ENCODE measurements around the gene ADGRE1.

- TF ChIP-seq, protein P1, sequence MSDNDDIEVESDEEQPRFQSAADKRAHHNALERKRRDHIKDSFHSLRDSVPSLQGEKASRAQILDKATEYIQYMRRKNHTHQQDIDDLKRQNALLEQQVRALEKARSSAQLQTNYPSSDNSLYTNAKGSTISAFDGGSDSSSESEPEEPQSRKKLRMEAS (IDR thresholded peaks at IDR 0.05) = no peak
- no peak for TF ChIP-seq EZH2 (conservative IDR thresholded peaks at IDR 0.05; ENCODE audit: low read depth, low read length)
- TF ChIP-seq FOXP1 (IDR thresholded peaks at IDR 0.05) = no peak
- no peak for TF ChIP-seq FOXP1 (CRISPR knock-in tag; IDR thresholded peaks at IDR 0.05)
- no peak for TF ChIP-seq POLR2A (IDR thresholded peaks at IDR 0.05; ENCODE audit: insufficient read depth in 1 of 2, low read depth in 2 of 2, low read length in 2 of 2)
- no peak for TF ChIP-seq NR2F2 (IDR thresholded peaks at IDR 0.05; ENCODE audit: borderline replicate concordance, low read depth)
- no peak for TF ChIP-seq AFF4 (CRISPR knock-in tag; IDR thresholded peaks at IDR 0.05)
- no peak for TF ChIP-seq SMC3 (IDR thresholded peaks at IDR 0.05; ENCODE audit: low read length)
- no peak for TF ChIP-seq AGO2 (optimal IDR thresholded peaks at IDR 0.05; ENCODE audit: low read depth, low read length)
- TF ChIP-seq CTCF (CRISPR knock-in tag; IDR thresholded peaks at IDR 0.05) = no peak
- TF ChIP-seq BRCA1 (CRISPR knock-in tag; IDR thresholded peaks at IDR 0.05) = no peak
- no peak for TF ChIP-seq NFIB (CRISPR knock-in tag; IDR thresholded peaks at IDR 0.05; ENCODE audit: borderline replicate concordance)
- no peak for TF ChIP-seq SOX6 (IDR thresholded peaks at IDR 0.05)
- TF ChIP-seq SOX6 (CRISPR knock-in tag; IDR thresholded peaks at IDR 0.05) = no peak
- TF ChIP-seq FOSL1 (CRISPR knock-in tag; IDR thresholded peaks at IDR 0.05; ENCODE audit: borderline replicate concordance) = no peak
Observed at GRCh38 chr19:6906559-6907060, 19.2 kb downstream of the ADGRE1 start.

All from HepG2 (cell line).